ENCODE measurements around the gene MNT.
A peak's percentile ranks its signal among the peaks of the same experiment; 100 is the strongest.

The MNT gene

GRCh38 chr17:2395258-2396181, 5.3 kb downstream of the MNT start:
- peak in 2 of 3 experiments; percentile 8 to 45 for DNase-seq

- DNase-seq = no peak
These were observed 6.1 kb downstream of the MNT start for GRCh38 chr17:2394775-2395201.

- no peak for DNase-seq
These were observed 6.7 kb downstream of the MNT start for GRCh38 chr17:2393954-2394749.

GRCh38 chr17:2393174-2393953, 7.5 kb downstream of the MNT start:
- DNase-seq = peak; percentile 82 to 92 (median 90)

- DNase-seq = peak; percentile 86 to 93 (median 93)
These were observed 8.3 kb downstream of the MNT start for GRCh38 chr17:2392252-2393173.

- DNase-seq = no peak
These were observed 9.1 kb downstream of the MNT start for GRCh38 chr17:2391597-2392251.

- no peak for DNase-seq
These were observed 10.5 kb downstream of the MNT start for GRCh38 chr17:2390199-2390836.

- DNase-seq = peak in 2 of 3 experiments; percentile 50 to 76
These were observed 12.2 kb downstream of the MNT start for GRCh38 chr17:2388683-2389055.

GRCh38 chr17:2388020-2388682, 12.7 kb downstream of the MNT start:
- DNase-seq = peak; percentile 50 to 86 (median 82)

- no peak for DNase-seq
These were observed 13.5 kb downstream of the MNT start for GRCh38 chr17:2387086-2388019.

GRCh38 chr17:2386400-2387085, 14.3 kb downstream of the MNT start:
- DNase-seq = no peak

- DNase-seq = no peak
These were observed 15.3 kb downstream of the MNT start for GRCh38 chr17:2385240-2386210.

- no peak for DNase-seq
These were observed 16.3 kb downstream of the MNT start for GRCh38 chr17:2384439-2385127.

GRCh38 chr17:2383628-2384167, 17.2 kb downstream of the MNT start:
- DNase-seq = no peak

GRCh38 chr17:2380950-2381649, 19.8 kb downstream of the MNT start:
- no peak for DNase-seq
